Activated B cell treated with CpG ODN at 0.5 μM for 24 hours (primary cell): ENCODE results near the gene CDC20B. TPM values are rescaled to one million over a fixed set of nuclear protein-coding genes. Genes with fewer than 3 reads are reported as not detected.
A peak's percentile ranks its signal among the peaks of the same experiment; 100 is the strongest.

Experiments used
- ATAC-seq: fragments of 200-7000 bp; cut with Tn5 transposase; one replicate; pipeline ENCODE4 v1.10.0; 2021; ENCODE audit warnings: low read depth, mild to moderate bottlenecking, moderate library complexity
- CTCF ChIA-PET: fragments of 350-600 bp; sonication (Branson Sonifier 250); formaldehyde crosslinking; loops from one replicate; lab custom pipeline; 2021; ENCODE audit warnings: antibody characterized with exemption; lab: Charles Lee
- POLR2A ChIA-PET: fragments of 350-600 bp; sonication (Branson Sonifier 250); formaldehyde crosslinking; loops from one replicate; lab custom pipeline; 2021; ENCODE audit warnings: antibody characterized with exemption; lab: Charles Lee
- DNase-seq: peaks from one replicate; pipeline ENCODE4 v3.0.0; 2022
- H3K27ac Mint-ChIP-seq: one replicate; pipeline ENCODE4 v1.8.0; 2020; ENCODE audit warnings: mixed read lengths
- H3K27me3 Mint-ChIP-seq: one replicate; pipeline ENCODE4 v1.8.0; 2021; ENCODE audit warnings: mixed read lengths
- H3K36me3 Mint-ChIP-seq: one replicate; pipeline ENCODE4 v1.8.0; 2021; ENCODE audit warnings: low read depth, mixed read lengths
- H3K4me1 Mint-ChIP-seq: one replicate; pipeline ENCODE4 v1.8.0; 2021; ENCODE audit warnings: mixed read lengths
- H3K4me3 Mint-ChIP-seq: one replicate; pipeline ENCODE4 v1.8.0; 2020; ENCODE audit warnings: mild to moderate bottlenecking, mixed read lengths
- H3K9me3 Mint-ChIP-seq: one replicate; pipeline ENCODE4 v1.8.0; 2020; ENCODE audit warnings: mixed read lengths
- intact Hi-C: fragments of 100-400 bp; cut with micrococcal nuclease; formaldehyde crosslinking; loops from one replicate; pipeline ENCODE4 v1.15.1; 2024
- total RNA-seq: library from RNA; stranded (reverse); gene quantifications from 2 replicates; pipeline ENCODE4 v1.2.3, GENCODE V29; 2022
- TF ChIP-seq, protein P1 (sequence below): fragments of 200-600 bp; IDR thresholded peaks from one replicate; pipeline ENCODE4 v1.8.0; 2022; ENCODE audit warnings: antibody characterized with exemption, mild to moderate bottlenecking

CDC20B gene
- total RNA-seq, 1 donor from 2014 or later, result not detected

DNA sequence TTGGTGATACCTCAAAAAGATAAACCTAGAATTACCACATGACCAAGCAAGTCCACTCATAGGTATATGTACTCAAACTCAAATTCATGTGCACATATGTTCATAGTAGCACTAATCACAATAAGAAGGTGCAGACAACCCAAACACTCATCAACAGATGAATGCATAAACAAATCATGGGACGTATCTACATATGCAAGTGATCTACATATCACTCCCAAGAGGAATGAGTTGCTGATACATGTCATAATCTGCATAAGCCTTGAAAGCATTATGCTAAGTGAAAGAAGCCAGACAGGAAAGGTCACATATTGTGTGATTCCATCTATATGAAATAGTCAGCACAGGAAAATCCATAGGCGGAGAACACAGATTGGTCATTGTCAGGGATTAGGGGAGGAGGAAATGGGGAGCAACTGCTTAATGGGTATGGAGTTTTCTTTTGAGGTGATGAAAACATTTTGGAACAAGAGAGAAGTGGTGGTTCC lies 23.6 kb downstream of the CDC20B start:
- DNase-seq, result no peak
- H3K4me3 Mint-ChIP-seq, result no peak overlapping the region
- peaks cover 23% of the 10 kb centered on the region for H3K27me3 Mint-ChIP-seq
- ChIA-PET CTCF (no interaction called here), POLR2A (no interaction called here)
- no peaks in the 10 kb centered on the region for H3K9me3 Mint-ChIP-seq
- intact Hi-C loops, result no loop called here
- no peak overlapping the region for H3K27ac Mint-ChIP-seq
- TF ChIP-seq, protein P1, sequence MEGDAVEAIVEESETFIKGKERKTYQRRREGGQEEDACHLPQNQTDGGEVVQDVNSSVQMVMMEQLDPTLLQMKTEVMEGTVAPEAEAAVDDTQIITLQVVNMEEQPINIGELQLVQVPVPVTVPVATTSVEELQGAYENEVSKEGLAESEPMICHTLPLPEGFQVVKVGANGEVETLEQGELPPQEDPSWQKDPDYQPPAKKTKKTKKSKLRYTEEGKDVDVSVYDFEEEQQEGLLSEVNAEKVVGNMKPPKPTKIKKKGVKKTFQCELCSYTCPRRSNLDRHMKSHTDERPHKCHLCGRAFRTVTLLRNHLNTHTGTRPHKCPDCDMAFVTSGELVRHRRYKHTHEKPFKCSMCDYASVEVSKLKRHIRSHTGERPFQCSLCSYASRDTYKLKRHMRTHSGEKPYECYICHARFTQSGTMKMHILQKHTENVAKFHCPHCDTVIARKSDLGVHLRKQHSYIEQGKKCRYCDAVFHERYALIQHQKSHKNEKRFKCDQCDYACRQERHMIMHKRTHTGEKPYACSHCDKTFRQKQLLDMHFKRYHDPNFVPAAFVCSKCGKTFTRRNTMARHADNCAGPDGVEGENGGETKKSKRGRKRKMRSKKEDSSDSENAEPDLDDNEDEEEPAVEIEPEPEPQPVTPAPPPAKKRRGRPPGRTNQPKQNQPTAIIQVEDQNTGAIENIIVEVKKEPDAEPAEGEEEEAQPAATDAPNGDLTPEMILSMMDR, result no peak
- H3K36me3 Mint-ChIP-seq, result no peaks in the 10 kb centered on the region
- ATAC-seq, result no peak
- H3K4me1 Mint-ChIP-seq, result no peaks in the 10 kb centered on the region

DNA sequence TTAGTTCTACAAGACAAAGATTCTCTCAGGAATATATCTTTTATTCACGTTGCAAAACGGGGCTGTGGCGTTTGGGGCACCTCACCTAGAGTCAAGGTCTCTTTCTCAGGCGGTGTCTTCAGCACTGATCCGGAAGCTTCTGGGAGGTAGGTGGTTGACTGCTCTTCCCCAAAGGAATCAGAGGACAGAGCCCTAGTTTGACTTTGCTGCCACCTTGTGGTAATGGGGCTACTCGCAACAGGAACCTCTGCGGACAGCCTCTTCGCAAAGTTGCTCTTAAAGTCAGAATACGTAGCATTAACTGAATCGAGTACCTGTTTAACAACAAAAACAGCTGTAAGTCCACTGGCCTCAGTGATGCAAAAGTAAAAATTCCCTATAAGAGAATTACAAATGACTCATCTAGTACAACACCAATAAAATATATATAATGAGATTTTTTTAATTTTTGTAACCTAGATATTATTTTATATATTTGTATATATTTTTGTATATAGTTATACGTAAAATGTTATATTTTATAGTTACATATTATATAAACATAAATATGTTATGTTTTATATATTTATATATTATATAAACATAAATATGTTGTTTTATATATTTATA lies 26.3 kb downstream of the CDC20B start:
- POLR2A ChIA-PET, result interaction anchor here (0.7 kb wide), 1 partner anchor 11 kb away, joined by 3 read pairs; no protein-coding TSS in a partner anchor
- peak; percentile 35 for DNase-seq
- intact Hi-C loops, result loop anchor here (1.0 kb wide), 5 partner anchors 202 to 903 kb away; partner anchors contain the start of gene SNX18
- TF ChIP-seq, protein P1, result peak; percentile 94
- CTCF ChIA-PET, result interaction anchor here (0.7 to 1.7 kb wide), 4 partner anchors 15 to 280 kb away, joined by 4 to 8 read pairs (median 6); no protein-coding TSS in a partner anchor
- H3K4me3 Mint-ChIP-seq, result no peak overlapping the region
- H3K27me3 Mint-ChIP-seq, result peaks cover 14% of the 10 kb centered on the region
- peak; percentile 58 for ATAC-seq
- H3K4me1 Mint-ChIP-seq, result no peaks in the 10 kb centered on the region
- H3K36me3 Mint-ChIP-seq, result no peaks in the 10 kb centered on the region
- no peak overlapping the region for H3K27ac Mint-ChIP-seq
- no peaks in the 10 kb centered on the region for H3K9me3 Mint-ChIP-seq

GRCh38 chr5:55146080-55146479 lies 26.9 kb downstream of the CDC20B start:
- ChIA-PET CTCF (interaction anchor here (1.1 to 1.7 kb wide), 3 partner anchors 201 to 279 kb away, joined by 4 to 8 read pairs (median 7); no protein-coding TSS in a partner anchor), POLR2A (interaction anchor here (0.7 kb wide), 1 partner anchor 10 kb away, joined by 3 read pairs; no protein-coding TSS in a partner anchor)
- TF ChIP-seq, protein P1, result no peak
- peaks cover 10% of the 10 kb centered on the region for H3K27me3 Mint-ChIP-seq
- intact Hi-C loops, result loop anchor here (1.0 kb wide), 5 partner anchors 202 to 903 kb away; partner anchors contain the start of gene SNX18
- no peaks in the 10 kb centered on the region for H3K9me3 Mint-ChIP-seq
- no peak for DNase-seq
- no peak overlapping the region for H3K27ac Mint-ChIP-seq
- ATAC-seq, result no peak
- no peaks in the 10 kb centered on the region for H3K36me3 Mint-ChIP-seq
- no peak overlapping the region for H3K4me3 Mint-ChIP-seq
- H3K4me1 Mint-ChIP-seq, result no peaks in the 10 kb centered on the region

- H3K4me1 Mint-ChIP-seq, result no peaks in the 10 kb centered on the region
- TF ChIP-seq, protein P1, result no peak
- H3K36me3 Mint-ChIP-seq, result no peaks in the 10 kb centered on the region
- no peak for ATAC-seq
- H3K27me3 Mint-ChIP-seq, result peaks cover 9% of the 10 kb centered on the region
- ChIA-PET POLR2A (no interaction called here), CTCF (no interaction called here)
- no peak overlapping the region for H3K4me3 Mint-ChIP-seq
- intact Hi-C loops, result no loop called here
- H3K9me3 Mint-ChIP-seq, result no peaks in the 10 kb centered on the region
- no peak for DNase-seq
- no peak overlapping the region for H3K27ac Mint-ChIP-seq
Observed at GRCh38 chr5:55143624-55144023, 29.4 kb downstream of the CDC20B start.

DNA sequence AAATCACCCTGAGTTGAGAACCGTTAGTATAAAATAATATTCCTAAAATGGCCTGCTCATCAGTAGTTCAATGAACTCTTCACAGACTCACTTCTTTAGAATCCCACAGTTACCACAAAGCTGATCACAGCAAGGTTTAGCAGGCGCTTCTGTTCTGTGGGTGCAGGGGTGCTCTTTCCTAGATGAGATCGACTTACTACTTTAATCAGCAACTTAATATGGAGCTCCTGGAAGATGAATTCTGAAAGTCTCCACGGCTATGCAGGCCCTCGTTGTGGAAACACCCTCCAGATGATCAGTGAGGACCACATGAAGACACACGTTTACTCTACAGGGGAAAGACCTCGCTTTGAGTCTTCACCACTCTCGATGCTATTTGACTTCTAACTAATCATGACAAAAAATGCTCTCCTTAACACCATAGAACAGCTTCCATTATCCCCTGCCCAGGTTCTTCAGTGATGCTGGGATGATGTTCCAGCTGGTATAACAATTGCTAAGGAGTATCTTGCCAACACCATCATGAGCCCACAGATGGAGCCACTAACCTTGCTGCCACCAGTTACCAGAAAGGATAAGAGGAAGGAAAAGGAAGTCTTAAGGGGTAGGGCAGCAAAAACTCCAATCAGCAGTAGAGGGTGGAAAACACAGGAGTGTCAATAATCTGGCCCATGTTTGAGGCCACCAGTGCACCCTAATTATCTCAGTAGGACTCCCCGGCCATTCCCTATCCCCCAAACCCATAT lies 30.9 kb downstream of the CDC20B start:
- Mint-ChIP-seq H3K4me1 (no peaks in the 10 kb centered on the region), H3K27ac (no peak overlapping the region), H3K36me3 (no peaks in the 10 kb centered on the region), H3K4me3 (no peak overlapping the region), H3K9me3 (no peaks in the 10 kb centered on the region), H3K27me3 (peaks cover 14% of the 10 kb centered on the region)
- intact Hi-C loops, result no loop called here
- ATAC-seq (no peak), DNase-seq (no peak)
- TF ChIP-seq, protein P1, result no peak
- ChIA-PET CTCF (no interaction called here), POLR2A (no interaction called here)
